Measurements from ENCODE around the gene NELFB.

The NELFB gene

DNA sequence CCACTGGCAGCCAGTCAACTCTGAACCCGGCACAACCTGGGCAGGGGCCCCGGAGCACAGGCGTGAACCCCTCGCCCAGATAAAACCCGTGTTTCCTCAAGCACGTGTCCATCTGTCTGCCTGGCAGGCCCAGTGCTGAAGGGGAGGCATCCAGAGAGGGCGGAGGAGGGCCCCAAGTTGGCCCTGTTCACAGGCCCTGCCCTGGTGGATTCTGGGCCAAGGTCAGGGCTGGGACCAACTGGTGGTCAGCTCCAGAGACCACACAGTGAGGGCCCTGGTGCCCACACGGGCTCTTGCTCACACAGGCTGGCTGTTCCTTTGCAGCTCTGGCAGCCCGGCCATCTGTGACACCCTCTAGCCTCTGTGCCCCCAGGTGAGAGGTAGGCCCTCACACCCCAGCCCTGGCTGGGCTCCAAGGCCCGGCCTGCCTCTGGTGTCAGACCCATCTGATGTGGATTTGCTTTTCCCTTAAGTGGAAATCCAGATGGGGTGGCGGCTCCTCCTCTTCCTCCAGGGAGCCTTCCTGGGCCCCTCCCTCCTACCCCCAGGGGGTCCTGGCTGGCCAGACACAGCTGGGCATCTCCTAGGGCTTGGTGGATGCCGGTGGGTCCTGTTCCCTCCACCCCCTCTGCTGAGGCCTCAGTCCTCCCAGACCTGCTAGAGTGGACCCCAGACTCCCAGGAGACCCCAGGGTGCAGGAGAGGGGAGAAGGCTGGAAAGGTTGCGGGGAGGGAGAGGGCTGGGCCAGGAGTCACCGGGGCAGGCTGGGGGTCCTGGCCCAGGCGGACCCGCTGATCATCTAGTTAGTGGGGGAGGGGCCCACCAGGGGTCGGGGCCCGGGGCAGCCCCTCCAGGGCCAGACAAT, 4.6 kb upstream of the NELFB start:
- no peak for FAIRE-seq

- no peak for FAIRE-seq
Observed at GRCh38 chr9:137251194-137251461, 4.0 kb upstream of the NELFB start, which contains the start of gene STPG3. Gene STPG3, plus strand, starts transcription at chr9:137251286. Its CDS starts 1 bp downstream, at chr9:137251287.

DNA sequence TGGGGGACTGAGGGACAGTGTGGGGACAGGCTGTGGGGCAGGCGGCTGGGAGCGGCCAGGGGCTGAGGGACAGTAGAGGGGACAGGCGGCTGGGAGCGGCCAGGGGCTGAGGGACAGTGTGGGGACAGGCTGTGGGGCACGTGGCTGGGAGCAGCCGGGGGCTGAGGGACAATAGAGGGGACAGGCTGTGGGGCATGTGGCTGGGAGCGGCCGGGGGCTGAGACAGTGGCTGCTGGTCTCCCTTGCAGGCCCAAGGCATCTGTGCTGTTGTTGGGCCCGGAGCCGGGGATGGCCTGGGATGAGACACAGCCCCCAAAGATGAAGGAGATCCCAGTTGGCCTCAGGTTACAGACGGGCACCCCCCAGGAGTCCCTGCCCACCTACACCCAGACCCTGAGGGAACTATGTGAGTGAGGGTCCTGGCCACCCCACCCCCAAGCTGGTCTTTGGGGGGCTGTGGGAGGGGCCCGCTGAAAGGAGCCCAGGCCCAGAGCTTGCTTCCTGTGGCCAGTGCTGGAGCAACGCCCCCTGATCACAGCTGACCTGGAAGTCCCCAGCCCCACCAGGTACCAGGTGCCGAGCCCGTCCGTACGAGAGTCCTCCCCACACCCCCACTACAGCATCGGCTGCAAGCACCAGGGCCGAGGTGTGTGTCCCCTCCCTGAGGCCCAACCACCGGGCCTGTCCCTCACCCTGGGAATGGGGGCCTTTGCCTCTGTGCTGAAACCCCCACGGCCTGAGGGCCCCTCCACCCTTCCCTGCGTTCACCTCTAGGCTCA, 3.4 kb upstream of the NELFB start:
- no peak for FAIRE-seq

DNA sequence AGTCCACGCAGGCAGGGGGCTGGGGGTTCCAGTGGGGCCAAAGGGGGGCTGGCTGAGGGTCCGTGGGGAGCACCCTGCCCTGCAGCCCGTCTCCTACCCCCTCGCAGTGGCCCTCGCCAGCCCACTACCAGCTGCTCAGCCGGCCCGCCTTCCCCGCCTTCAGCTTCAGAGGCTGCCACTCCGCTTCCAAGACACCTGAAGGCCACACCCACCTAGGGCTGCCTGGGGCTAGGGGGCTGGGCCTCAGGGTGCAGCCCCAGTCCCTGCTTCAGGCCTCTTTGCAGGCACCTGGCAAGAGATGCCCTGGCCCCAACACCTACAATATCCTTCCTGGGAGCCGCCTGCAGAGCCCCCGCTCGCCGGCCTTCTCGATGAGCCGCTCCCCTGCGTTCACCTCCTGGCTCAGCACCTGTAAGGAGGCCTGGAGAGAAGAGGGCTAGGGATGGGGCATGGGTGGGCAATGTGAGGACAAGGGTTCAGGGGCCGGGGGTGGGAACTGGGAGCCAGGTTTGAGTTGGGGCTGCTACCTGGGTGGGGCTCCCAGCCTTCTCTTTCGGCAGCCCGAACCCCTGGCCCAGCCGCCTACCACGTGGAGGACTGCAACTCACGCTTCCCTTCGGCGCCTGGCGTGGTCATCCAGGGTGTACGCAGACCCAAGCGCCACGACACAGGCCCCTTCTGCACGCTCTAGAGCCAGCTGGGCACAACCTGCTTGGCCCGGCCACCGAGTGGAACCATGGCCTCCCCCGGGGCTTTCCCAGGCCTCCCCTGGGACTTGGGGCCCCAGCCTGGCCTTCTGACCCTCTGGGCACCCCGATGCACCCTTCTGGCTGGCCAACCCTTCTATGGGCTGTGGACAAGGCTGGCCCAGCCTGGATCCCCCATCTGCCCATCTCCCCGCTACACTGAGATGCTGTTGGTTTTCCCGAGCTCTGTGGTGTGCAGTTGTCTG, 2.3 kb upstream of the NELFB start:
- FAIRE-seq = no peak

GRCh38 chr9:137253717-137254623, 1.2 kb upstream of the NELFB start:
- FAIRE-seq = no peak

- FAIRE-seq = no peak
Observed at GRCh38 chr9:137255448-137256114, 454 bp downstream of the NELFB start.

- FAIRE-seq = no peak
Observed at GRCh38 chr9:137256362-137256761, 1.2 kb downstream of the NELFB start.

- no peak for FAIRE-seq
Observed at GRCh38 chr9:137256856-137257255, 1.7 kb downstream of the NELFB start.

GRCh38 chr9:137262173-137262908, 7.2 kb downstream of the NELFB start:
- FAIRE-seq = peak; percentile 78

- no peak for FAIRE-seq
Observed at GRCh38 chr9:137262909-137263285, 7.8 kb downstream of the NELFB start.

DNA sequence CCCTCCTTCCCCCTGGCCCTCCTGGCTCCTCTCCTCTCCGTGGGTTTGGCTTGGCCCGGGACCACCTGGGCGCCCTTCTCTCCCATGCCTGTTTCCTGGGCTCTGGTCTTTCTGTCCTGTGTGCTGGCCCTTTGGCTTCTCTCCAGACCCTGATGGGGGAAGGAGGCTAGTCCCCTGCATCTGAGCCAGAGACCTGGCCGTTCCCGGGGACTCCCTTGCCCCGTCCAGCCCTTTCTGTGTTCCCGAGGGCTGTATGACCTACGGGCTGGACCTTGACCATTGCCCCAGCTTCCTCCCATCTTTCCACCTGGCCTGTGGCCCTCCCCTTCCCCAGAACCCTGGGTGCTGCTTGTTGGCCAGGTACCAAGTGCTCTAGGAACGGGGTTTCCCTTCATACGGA, 8.4 kb downstream of the NELFB start:
- no peak for FAIRE-seq

- FAIRE-seq = no peak
Observed at GRCh38 chr9:137264067-137264466, 8.9 kb downstream of the NELFB start.

GRCh38 chr9:137265496-137266161, 10.5 kb downstream of the NELFB start:
- no peak for FAIRE-seq

- FAIRE-seq = no peak
Observed at GRCh38 chr9:137266162-137266527, 11.0 kb downstream of the NELFB start.

GRCh38 chr9:137266585-137267453, 11.7 kb downstream of the NELFB start:
- FAIRE-seq = no peak

GRCh38 chr9:137267933-137268355, 12.8 kb downstream of the NELFB start:
- no peak for FAIRE-seq

DNA sequence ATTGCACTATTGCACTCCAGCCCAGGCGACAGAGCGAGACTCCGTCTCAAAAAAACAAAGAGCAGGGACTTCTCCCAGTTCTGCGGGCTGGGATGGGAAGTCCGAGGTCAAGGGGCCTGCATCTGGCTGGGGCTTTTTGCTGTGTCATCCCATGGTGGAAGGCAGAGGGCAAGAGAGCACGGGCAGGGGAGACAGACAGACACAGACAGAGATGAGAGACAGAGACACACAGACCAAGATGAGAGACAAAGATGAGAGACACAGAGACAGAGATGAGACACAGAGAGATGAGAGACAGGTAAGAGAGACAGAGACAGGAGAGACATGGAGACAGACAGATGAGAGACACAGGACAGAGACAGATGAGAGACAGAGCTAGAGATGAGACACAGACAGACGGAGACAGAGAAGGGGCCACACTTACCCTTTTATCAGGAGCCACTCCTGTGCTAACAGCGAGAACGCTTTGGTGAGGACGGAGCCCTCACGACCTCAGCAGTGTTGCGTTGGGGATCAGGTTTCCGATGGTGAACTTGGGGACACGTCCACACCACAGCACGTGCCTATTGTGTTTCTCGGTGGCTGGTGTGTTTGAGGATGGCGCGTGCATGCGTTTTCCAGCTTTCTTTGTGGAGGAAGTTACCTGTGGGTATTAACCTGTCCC, 13.5 kb downstream of the NELFB start:
- no peak for FAIRE-seq

DNA sequence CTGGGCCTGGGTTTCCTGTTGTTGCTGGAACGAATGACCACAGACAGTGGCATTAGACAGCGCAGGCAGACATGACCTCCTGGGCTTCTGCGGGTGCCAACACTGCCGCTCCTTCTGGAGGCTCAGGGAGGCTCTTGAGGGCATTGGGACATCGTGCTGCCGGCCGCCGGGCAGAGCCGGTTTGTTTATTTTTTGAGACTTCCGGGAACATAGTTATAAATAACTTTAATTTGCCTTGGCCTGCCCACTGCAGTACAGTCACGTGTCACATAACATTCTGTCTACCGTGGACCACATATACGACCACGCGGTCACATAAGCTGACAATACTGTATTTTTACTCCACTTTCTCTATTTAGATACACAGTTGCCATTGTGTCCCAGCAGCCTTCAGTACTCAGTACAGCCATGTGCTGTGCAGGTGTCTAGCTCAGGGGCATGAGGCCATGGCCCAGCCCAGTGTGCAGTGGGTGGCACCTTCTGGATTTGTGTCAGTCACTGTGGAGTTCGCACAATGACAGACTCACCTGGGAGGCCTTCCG, 14.2 kb downstream of the NELFB start:
- no peak for FAIRE-seq
